ENCODE measurements around the gene ACYP1. TPM values are rescaled to one million over a fixed set of nuclear protein-coding genes. Genes with fewer than 3 reads are reported as not detected.

The ACYP1 gene
- total and polyA plus RNA-seq, 2 donors (not counting 3 experiments of a cell fraction or from before 2014, with no cell fraction given): 30.2 to 37.5 TPM

DNA sequence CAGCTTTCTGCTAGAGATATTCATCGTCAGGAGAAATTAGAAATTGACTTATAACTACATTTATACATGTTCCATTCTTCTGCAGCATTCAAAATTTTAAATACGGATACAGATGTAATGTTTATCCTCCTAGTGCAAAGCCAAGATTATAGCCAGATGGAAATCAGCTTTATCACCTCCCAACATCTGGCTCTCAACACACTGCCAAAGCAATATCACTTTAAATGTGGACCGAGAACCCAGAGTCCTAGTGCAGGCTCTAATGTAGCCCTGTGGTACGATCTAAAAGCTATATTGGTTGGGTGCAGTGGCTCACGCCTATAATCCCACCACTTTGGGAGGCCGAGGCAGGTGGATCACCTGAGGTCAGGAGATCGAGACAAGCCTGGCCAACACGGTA is 19.1 kb downstream of the ACYP1 start:
- H3K9ac ChIP-seq (replicated peaks; ENCODE audit: extremely low read depth, insufficient read depth, low read length): no peak overlapping the region
- H3K4me3 ChIP-seq (replicated peaks in 1 of 3; ENCODE audit: insufficient read depth in 1 of 3, low read depth in 1 of 3, low read length in 3 of 3): no peak overlapping the region
- H2AFZ ChIP-seq (ENCODE audit: low read depth, low read length): no peak overlapping the region
- BruUV-seq (replicated peaks): no TSS peak
- no peak for TF ChIP-seq MYC (IDR thresholded peaks at IDR 0.05; ENCODE audit: low read depth, low read length)
- TF ChIP-seq CTCF (IDR thresholded peaks at IDR 0.05; ENCODE audit: extremely low read depth in 1 of 2, insufficient read depth in 1 of 2, low read depth in 1 of 2, low read length in 2 of 2): no peak
- TF ChIP-seq EZH2 (IDR thresholded peaks at IDR 0.05; ENCODE audit: borderline replicate concordance, low read depth, low read length, severe bottlenecking): no peak
- TF ChIP-seq POLR2AphosphoS5 (IDR thresholded peaks at IDR 0.05; ENCODE audit: insufficient read depth, low read depth, low read length): no peak
- no peak for TF ChIP-seq MAX (IDR thresholded peaks at IDR 0.05; ENCODE audit: insufficient read depth, insufficient read length)
- no peak for TF ChIP-seq FOS (IDR thresholded peaks at IDR 0.05; ENCODE audit: borderline replicate concordance, insufficient read depth, low read length)
- no peak for TF ChIP-seq GATA2 (IDR thresholded peaks at IDR 0.05; ENCODE audit: insufficient read depth, insufficient read length, low read depth, low read length)
- no peak for TF ChIP-seq JUN (IDR thresholded peaks at IDR 0.05; ENCODE audit: borderline replicate concordance, insufficient read depth, insufficient read length, low read depth)
- TF ChIP-seq POLR2A (IDR thresholded peaks at IDR 0.05; ENCODE audit: low read depth, low read length): no peak
- ChIA-PET CTCF (interaction anchor here (0.5 to 1.4 kb wide), 5 partner anchors 18 to 139 kb away, joined by 3 to 4 read pairs (median 3); partner anchors contain the start of gene ACYP1), POLR2A (no interaction called here)
- no peaks in the 10 kb centered on the region for H3K36me3 ChIP-seq (ENCODE audit: control insufficient read depth in 2 of 2, extremely low read depth in 1 of 2, insufficient read depth in 2 of 2, low read length in 2 of 2)
- H4K20me1 ChIP-seq (replicated peaks; ENCODE audit: control insufficient read depth, extremely low read depth, insufficient read depth, low read length): no peaks in the 10 kb centered on the region
- peaks cover 7% of the 10 kb centered on the region for H3K79me2 ChIP-seq (ENCODE audit: control insufficient read depth, insufficient read depth, low read length)
- peak overlapping the region; percentile 52 for H3K4me2 ChIP-seq (ENCODE audit: insufficient read depth, low read length)
- H3K9me1 ChIP-seq (replicated peaks; ENCODE audit: control insufficient read depth, extremely low read depth, insufficient read depth, low read length): no peaks in the 10 kb centered on the region
- dilution Hi-C loops (cut with MboI; ENCODE audit: extremely low pct_ligation_motif_present, low sequenced_read_pairs): no loop called here
- peak overlapping the region; percentile 28 for H3K27ac ChIP-seq (ENCODE audit: insufficient read depth, low read depth, low read length)
- no peaks in the 10 kb centered on the region for H3K9me3 ChIP-seq (replicated peaks; ENCODE audit: control insufficient read depth, insufficient read depth, low read length)
- FAIRE-seq: no peak
- H3K4me1 ChIP-seq (ENCODE audit: control insufficient read depth, extremely low read depth, insufficient read depth, low read length): peaks cover 35% of the 10 kb centered on the region
- DNase-seq (ENCODE audit: low read depth, low spot score): peak; percentile 42
- no peaks in the 10 kb centered on the region for H3K27me3 ChIP-seq (ENCODE audit: control insufficient read depth in 2 of 2, insufficient read depth in 2 of 2, low read length in 2 of 2)
- intact Hi-C loops (cut with micrococcal nuclease): no loop called here
